Measurements from ENCODE around the gene MARCHF10.
"Not testable (repeated sequence)": the region's sequence is repeated elsewhere in the genome, so short reads cannot be mapped to it uniquely, and the experiment has no call there.

Gene MARCHF10

GRCh38 chr17:62787366-62787765, 20.7 kb downstream of the MARCHF10 start:
- DNase-seq, result no peak
- Histone ChIP-seq H3K9me3 (no peaks in the 10 kb centered on the region), H3K4me1 (no peaks in the 10 kb centered on the region), H3K4me3 (no peak overlapping the region), H3K27ac (no peak overlapping the region), H3K36me3 (no peaks in the 10 kb centered on the region), H3K27me3 (no peaks in the 10 kb centered on the region)
- TF ChIP-seq CTCF (IDR thresholded peaks at IDR 0.05), result no peak
- intact Hi-C loops (cut with DNase I; ENCODE audit: low total_unique reads), result no loop called here

GRCh38 chr17:62786646-62787045, 21.5 kb downstream of the MARCHF10 start:
- no peaks in the 10 kb centered on the region for H3K4me1 ChIP-seq
- no peaks in the 10 kb centered on the region for H3K9me3 ChIP-seq
- DNase-seq, result no peak
- no peaks in the 10 kb centered on the region for H3K27me3 ChIP-seq
- no peak overlapping the region for H3K27ac ChIP-seq
- no peak for TF ChIP-seq CTCF (IDR thresholded peaks at IDR 0.05)
- intact Hi-C loops (cut with DNase I; ENCODE audit: low total_unique reads), result no loop called here
- no peak overlapping the region for H3K4me3 ChIP-seq
- H3K36me3 ChIP-seq, result no peaks in the 10 kb centered on the region

GRCh38 chr17:62785983-62786382, 22.1 kb downstream of the MARCHF10 start:
- H3K9me3 ChIP-seq; H3K4me3 ChIP-seq; H3K36me3 ChIP-seq; H3K27me3 ChIP-seq; H3K27ac ChIP-seq; intact Hi-C loops (cut with DNase I; ENCODE audit: low total_unique reads); H3K4me1 ChIP-seq; DNase-seq: not testable (repeated sequence)

GRCh38 chr17:62782730-62783270, 25.3 kb downstream of the MARCHF10 start:
- DNase-seq, result no peak
- H3K4me3 ChIP-seq, result no peak overlapping the region
- TF ChIP-seq CTCF (IDR thresholded peaks at IDR 0.05), result no peak
- H3K27me3 ChIP-seq, result no peaks in the 10 kb centered on the region
- intact Hi-C loops (cut with DNase I; ENCODE audit: low total_unique reads), result no loop called here
- H3K27ac ChIP-seq, result no peak overlapping the region
- H3K36me3 ChIP-seq, result no peaks in the 10 kb centered on the region
- no peaks in the 10 kb centered on the region for H3K9me3 ChIP-seq
- no peaks in the 10 kb centered on the region for H3K4me1 ChIP-seq

GRCh38 chr17:62781831-62782251, 26.3 kb downstream of the MARCHF10 start:
- intact Hi-C loops (cut with DNase I; ENCODE audit: low total_unique reads), result no loop called here
- Histone ChIP-seq H3K27me3 (no peaks in the 10 kb centered on the region), H3K36me3 (no peaks in the 10 kb centered on the region), H3K9me3 (no peaks in the 10 kb centered on the region), H3K4me1 (no peaks in the 10 kb centered on the region), H3K4me3 (no peak overlapping the region), H3K27ac (no peak overlapping the region)
- no peak for TF ChIP-seq CTCF (IDR thresholded peaks at IDR 0.05)
- DNase-seq, result no peak

GRCh38 chr17:62781356-62781755, 26.8 kb downstream of the MARCHF10 start:
- Histone ChIP-seq H3K36me3 (no peaks in the 10 kb centered on the region), H3K4me1 (no peaks in the 10 kb centered on the region), H3K9me3 (no peaks in the 10 kb centered on the region), H3K27me3 (no peaks in the 10 kb centered on the region), H3K27ac (no peak overlapping the region), H3K4me3 (no peak overlapping the region)
- no peak for TF ChIP-seq CTCF (IDR thresholded peaks at IDR 0.05)
- intact Hi-C loops (cut with DNase I; ENCODE audit: low total_unique reads), result no loop called here
- no peak for DNase-seq

Data from tibial artery (tissue), 4 donors.